Panc1 (cell line): ENCODE measurements around the gene OR2A5. TPM values are rescaled to one million over a fixed set of nuclear protein-coding genes. Genes with fewer than 3 reads are reported as not detected.

Experiments used
- ATAC-seq: fragments of 200-7000 bp; cut with Tn5 transposase; 2 replicates; pipeline ENCODE4 v1.9.1; 2020; ENCODE audit warnings: mild to moderate bottlenecking, moderate library complexity
- BruUV-seq: library from RNA; stranded (reverse); fragments of 400-500 nt; replicated peaks from 2 replicates; lab custom pipeline; 2021; lab: Mats Ljungman, UMichigan
- CTCF ChIA-PET: fragments of 300-600 bp; sonication (Branson Sonifier 250); formaldehyde crosslinking; loops from one replicate; lab custom pipeline; 2022; ENCODE audit warnings: antibody characterized with exemption; lab: Charles Lee
- POLR2A ChIA-PET: fragments of 300-600 bp; sonication (Branson Sonifier 250); formaldehyde crosslinking; loops from one replicate; lab custom pipeline; 2022; ENCODE audit warnings: antibody characterized with exemption; lab: Charles Lee
- DNase-seq: peaks from one replicate; pipeline ENCODE4 v3.0.0-alpha.2; 2010; ENCODE audit warnings: low read depth, low spot score
- H3K27ac ChIP-seq: 2 replicates; pipeline ENCODE4 v1.5.1; 2011; ENCODE audit warnings: mild to moderate bottlenecking, low read length, inconsistent platforms
- H3K27me3 ChIP-seq: fragments of 200-500 bp; sonication (Bioruptor generic); 2 replicates; pipeline ENCODE4 v1.6.0; 2014; ENCODE audit warnings: low read length, inconsistent platforms; ENCODE audit not compliant: control insufficient read depth, insufficient read depth
- H3K36me3 ChIP-seq: fragments of 200-500 bp; sonication (Bioruptor generic); 2 replicates; pipeline ENCODE4 v1.5.1; 2014; ENCODE audit warnings: inconsistent platforms, mild to moderate bottlenecking, low read length, moderate library complexity; ENCODE audit not compliant: control insufficient read depth, insufficient read depth
- H3K4me1 ChIP-seq: 2 replicates; pipeline ENCODE4 v1.5.1; 2011; ENCODE audit warnings: inconsistent platforms, mild to moderate bottlenecking, low read length, moderate library complexity; ENCODE audit not compliant: control insufficient read depth, insufficient read depth
- H3K4me3 ChIP-seq, 2 experiments: 2 replicates each; pipeline ENCODE4 v1.5.1; 2011 to 2012; ENCODE audit warnings: low read depth in 2 of 2, low read length in 2 of 2, mild to moderate bottlenecking in 2 of 2, inconsistent platforms in 1 of 2, moderate library complexity in 1 of 2
- H3K9me3 ChIP-seq: fragments of 200-500 bp; sonication (Bioruptor generic); 2 replicates; pipeline ENCODE4 v1.5.1; 2014; ENCODE audit warnings: low read depth, mild to moderate bottlenecking, inconsistent platforms, low read length, moderate library complexity; ENCODE audit not compliant: control insufficient read depth, insufficient read depth
- POLR2AphosphoS5 ChIP-seq: IDR thresholded peaks from 2 replicates; pipeline ENCODE4 v1.6.1; 2012; ENCODE audit warnings: mild to moderate bottlenecking, low read depth, low read length, moderate library complexity
- SIN3A ChIP-seq: IDR thresholded peaks from 2 replicates; pipeline ENCODE4 v1.6.1; 2012; ENCODE audit warnings: low read depth, mild to moderate bottlenecking, low read length, moderate library complexity, borderline replicate concordance; ENCODE audit not compliant: insufficient read depth
- TCF7L2 ChIP-seq: IDR thresholded peaks from 2 replicates; pipeline ENCODE4 v1.6.1; 2011; ENCODE audit warnings: mild to moderate bottlenecking, low read depth, low read length, inconsistent platforms
- in situ Hi-C: cut with HindIII; loops from 2 replicates; pipeline ENCODE4 v1.10.0; 2016; ENCODE audit warnings: low sequenced_read_pairs, low pct_unique_long_range_greater_than_20kb
- intact Hi-C: fragments of 100-400 bp; cut with micrococcal nuclease; formaldehyde crosslinking; loops from one replicate; pipeline ENCODE4 v1.10.0; 2022; ENCODE audit not compliant: unreplicated experiment
- total RNA-seq: library from RNA; stranded (reverse); gene quantifications from one replicate; pipeline ENCODE4 v1.2.1, GENCODE V29; 2021; ENCODE audit not compliant: unreplicated experiment
- TF ChIP-seq, protein P1 (sequence below): fragments of 450-650 bp; IDR thresholded peaks from 2 replicates; pipeline ENCODE4 v1.5.1; 2017; ENCODE audit warnings: mild to moderate bottlenecking
- TF ChIP-seq, protein P2 (sequence below), 2 experiments: IDR thresholded peaks; 2 replicates each; pipeline ENCODE4 v1.6.1; 2011 to 2012; ENCODE audit warnings: low read depth in 2 of 2, control low read depth in 1 of 2, low read length in 1 of 2, mild to moderate bottlenecking in 1 of 2, moderate library complexity in 1 of 2; ENCODE audit not compliant: insufficient read depth in 1 of 2

The OR2A5 gene
- total RNA-seq, 1 experiment from 2014 or later: not detected

DNA sequence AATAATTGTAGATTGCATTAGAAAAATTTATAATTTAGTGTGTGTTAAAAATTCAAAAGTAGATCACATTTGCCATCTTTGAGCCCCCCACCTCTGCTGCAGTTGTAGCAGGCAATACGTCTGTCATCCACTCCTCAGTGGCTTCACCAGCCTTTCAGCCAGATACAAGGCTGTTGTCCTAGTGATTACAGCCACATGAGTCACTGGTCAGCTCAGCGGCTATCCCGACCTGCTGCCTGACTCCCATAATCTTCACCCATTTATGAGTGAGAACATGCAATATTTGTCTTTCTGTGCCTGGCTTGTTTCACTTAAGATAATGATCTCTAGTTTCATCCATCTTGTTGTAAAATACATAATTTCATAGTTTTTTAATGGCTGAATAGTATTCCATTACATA, 9.2 kb downstream of the OR2A5 start:
- no TSS peak for BruUV-seq
- no peaks in the 10 kb centered on the region for H3K36me3 ChIP-seq
- no peak for ATAC-seq
- no peaks in the 10 kb centered on the region for H3K4me1 ChIP-seq
- no peaks in the 10 kb centered on the region for H3K9me3 ChIP-seq
- no peaks in the 10 kb centered on the region for H3K27me3 ChIP-seq
- DNase-seq: peak; percentile 25
- in situ Hi-C loops (no loop called here), intact Hi-C loops (no loop called here)
- no peak overlapping the region for H3K27ac ChIP-seq
- ChIA-PET POLR2A (no interaction called here), CTCF (no interaction called here)
- no peak for TF ChIP-seq SIN3A
- TF ChIP-seq TCF7L2: no peak
- no peak for TF ChIP-seq POLR2AphosphoS5
- TF ChIP-seq, protein P1, sequence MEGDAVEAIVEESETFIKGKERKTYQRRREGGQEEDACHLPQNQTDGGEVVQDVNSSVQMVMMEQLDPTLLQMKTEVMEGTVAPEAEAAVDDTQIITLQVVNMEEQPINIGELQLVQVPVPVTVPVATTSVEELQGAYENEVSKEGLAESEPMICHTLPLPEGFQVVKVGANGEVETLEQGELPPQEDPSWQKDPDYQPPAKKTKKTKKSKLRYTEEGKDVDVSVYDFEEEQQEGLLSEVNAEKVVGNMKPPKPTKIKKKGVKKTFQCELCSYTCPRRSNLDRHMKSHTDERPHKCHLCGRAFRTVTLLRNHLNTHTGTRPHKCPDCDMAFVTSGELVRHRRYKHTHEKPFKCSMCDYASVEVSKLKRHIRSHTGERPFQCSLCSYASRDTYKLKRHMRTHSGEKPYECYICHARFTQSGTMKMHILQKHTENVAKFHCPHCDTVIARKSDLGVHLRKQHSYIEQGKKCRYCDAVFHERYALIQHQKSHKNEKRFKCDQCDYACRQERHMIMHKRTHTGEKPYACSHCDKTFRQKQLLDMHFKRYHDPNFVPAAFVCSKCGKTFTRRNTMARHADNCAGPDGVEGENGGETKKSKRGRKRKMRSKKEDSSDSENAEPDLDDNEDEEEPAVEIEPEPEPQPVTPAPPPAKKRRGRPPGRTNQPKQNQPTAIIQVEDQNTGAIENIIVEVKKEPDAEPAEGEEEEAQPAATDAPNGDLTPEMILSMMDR: no peak
- TF ChIP-seq, protein P2, sequence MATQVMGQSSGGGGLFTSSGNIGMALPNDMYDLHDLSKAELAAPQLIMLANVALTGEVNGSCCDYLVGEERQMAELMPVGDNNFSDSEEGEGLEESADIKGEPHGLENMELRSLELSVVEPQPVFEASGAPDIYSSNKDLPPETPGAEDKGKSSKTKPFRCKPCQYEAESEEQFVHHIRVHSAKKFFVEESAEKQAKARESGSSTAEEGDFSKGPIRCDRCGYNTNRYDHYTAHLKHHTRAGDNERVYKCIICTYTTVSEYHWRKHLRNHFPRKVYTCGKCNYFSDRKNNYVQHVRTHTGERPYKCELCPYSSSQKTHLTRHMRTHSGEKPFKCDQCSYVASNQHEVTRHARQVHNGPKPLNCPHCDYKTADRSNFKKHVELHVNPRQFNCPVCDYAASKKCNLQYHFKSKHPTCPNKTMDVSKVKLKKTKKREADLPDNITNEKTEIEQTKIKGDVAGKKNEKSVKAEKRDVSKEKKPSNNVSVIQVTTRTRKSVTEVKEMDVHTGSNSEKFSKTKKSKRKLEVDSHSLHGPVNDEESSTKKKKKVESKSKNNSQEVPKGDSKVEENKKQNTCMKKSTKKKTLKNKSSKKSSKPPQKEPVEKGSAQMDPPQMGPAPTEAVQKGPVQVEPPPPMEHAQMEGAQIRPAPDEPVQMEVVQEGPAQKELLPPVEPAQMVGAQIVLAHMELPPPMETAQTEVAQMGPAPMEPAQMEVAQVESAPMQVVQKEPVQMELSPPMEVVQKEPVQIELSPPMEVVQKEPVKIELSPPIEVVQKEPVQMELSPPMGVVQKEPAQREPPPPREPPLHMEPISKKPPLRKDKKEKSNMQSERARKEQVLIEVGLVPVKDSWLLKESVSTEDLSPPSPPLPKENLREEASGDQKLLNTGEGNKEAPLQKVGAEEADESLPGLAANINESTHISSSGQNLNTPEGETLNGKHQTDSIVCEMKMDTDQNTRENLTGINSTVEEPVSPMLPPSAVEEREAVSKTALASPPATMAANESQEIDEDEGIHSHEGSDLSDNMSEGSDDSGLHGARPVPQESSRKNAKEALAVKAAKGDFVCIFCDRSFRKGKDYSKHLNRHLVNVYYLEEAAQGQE (IDR thresholded peaks at IDR 0.05; ENCODE audit: insufficient read depth in 1 of 2, low read depth in 2 of 2, low read length in 1 of 2): no peak
- H3K4me3 ChIP-seq: no peak overlapping the region

DNA sequence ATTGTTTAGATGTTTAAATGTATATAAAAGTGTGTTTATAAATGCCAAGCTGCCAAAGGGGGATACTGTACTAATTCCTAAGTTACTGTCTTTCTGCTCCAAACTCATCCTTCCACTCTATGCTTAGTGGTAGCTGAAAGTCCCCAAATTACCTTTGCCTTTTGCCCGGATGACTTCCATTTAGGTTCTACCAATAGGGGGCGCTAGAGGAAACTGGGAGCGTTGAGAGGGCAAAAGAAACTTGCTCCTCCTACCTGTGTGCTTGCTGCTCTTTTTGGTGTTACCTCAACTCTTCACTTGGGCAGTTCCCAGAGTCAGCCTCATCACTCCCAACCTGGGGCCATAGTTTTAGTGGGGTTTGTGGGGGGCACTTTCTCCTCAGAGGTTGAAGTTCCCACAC, 15.0 kb downstream of the OR2A5 start:
- Histone ChIP-seq H3K4me3 (no peak overlapping the region), H3K36me3 (no peaks in the 10 kb centered on the region), H3K9me3 (no peaks in the 10 kb centered on the region), H3K27ac (no peak overlapping the region), H3K4me1 (no peaks in the 10 kb centered on the region), H3K27me3 (no peaks in the 10 kb centered on the region)
- intact Hi-C loops (no loop called here), in situ Hi-C loops (no loop called here)
- no peak for DNase-seq
- POLR2A ChIA-PET: no interaction called here
- ATAC-seq: no peak
- CTCF ChIA-PET: no interaction called here
- no peak for TF ChIP-seq POLR2AphosphoS5
- TF ChIP-seq, protein P1: peak; percentile 41; the same call in 1 of the 2 replicates
- BruUV-seq: no TSS peak
